ENCODE results near the gene ARHGAP27.
A peak's percentile ranks its signal among the peaks of the same experiment; 100 is the strongest.

ARHGAP27 gene

DNA sequence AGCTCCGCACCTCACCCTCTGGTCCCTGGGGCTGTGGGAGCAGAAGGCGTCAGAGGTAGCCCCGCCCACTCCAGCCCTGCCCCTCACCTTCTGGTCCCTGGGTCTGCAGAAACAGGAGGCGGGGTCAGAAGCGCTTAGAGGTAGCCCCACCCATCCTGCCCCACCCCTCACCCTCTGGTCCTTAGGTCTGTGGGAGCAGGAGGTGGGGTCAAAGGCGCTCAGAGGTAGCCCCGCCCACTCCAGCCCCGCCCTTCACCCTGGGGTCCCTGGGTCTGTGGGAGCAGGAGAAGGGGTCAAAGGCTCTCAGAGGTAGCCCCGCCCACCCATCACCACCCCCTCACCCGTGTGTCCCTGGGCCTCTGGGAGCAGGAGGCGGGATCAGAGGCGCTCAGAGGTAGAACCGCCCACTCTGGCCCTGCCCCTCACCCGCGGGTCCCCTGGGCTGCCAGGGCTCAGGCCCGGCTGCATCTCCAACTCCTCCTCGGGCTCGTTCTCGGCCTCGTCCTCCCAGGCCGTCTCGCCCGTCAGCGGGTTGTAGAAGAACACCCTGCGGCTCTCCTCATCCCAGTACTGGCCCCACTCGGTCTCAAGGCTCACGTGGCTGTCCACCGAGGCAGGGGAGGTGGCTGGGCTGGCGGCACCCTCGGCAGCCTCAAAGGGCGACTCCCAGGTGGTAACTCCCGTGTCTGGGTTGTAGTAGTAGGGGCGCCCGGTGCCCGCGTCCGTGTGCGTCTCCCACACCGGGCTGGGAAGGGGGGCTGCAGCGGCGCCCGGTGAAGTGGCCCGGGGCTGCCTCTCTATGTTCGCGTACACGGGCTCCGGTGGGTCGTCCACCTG is 27.2 kb downstream of the ARHGAP27 start:
- no peak for DNase-seq
- Histone ChIP-seq H3K9me3 (no peaks in the 10 kb centered on the region), H3K27me3 (peaks cover 0 to 5% of the 10 kb centered on the region in 2 donors), H3K4me3 (peak overlapping the region in 1 of 2 donors; percentile 26), H3K4me1 (peaks cover 0 to 9% (median 8%) of the 10 kb centered on the region in 4 donors), H3K36me3 (peaks cover 0 to 46% (median 29%) of the 10 kb centered on the region in 3 donors), H3K27ac (no peak overlapping the region)
- TF ChIP-seq, protein P1, sequence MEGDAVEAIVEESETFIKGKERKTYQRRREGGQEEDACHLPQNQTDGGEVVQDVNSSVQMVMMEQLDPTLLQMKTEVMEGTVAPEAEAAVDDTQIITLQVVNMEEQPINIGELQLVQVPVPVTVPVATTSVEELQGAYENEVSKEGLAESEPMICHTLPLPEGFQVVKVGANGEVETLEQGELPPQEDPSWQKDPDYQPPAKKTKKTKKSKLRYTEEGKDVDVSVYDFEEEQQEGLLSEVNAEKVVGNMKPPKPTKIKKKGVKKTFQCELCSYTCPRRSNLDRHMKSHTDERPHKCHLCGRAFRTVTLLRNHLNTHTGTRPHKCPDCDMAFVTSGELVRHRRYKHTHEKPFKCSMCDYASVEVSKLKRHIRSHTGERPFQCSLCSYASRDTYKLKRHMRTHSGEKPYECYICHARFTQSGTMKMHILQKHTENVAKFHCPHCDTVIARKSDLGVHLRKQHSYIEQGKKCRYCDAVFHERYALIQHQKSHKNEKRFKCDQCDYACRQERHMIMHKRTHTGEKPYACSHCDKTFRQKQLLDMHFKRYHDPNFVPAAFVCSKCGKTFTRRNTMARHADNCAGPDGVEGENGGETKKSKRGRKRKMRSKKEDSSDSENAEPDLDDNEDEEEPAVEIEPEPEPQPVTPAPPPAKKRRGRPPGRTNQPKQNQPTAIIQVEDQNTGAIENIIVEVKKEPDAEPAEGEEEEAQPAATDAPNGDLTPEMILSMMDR (IDR thresholded peaks at IDR 0.05): no peak
- intact Hi-C loops (cut with DNase I; ENCODE audit: low total_unique reads): no loop called here

DNA sequence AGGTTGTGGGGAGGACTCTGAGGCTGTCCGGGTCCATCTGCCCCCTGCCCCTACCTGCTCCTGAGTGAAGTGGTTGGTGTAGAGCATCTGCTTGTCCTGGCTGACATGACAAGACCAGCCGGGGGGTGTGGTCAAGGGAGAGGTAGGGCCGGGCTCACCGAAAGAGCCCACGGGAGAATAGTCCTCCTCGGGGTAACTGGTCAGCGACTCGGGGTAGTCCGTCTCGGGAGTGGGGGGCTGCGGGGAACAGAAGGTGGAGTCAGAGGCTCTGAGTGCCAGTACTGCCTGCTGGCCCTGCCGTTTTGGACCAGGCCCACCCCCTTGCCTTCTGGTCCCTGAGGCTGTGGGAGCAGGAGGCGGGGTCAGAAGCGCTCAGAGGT is 27.8 kb downstream of the ARHGAP27 start:
- H3K9me3 ChIP-seq: no peaks in the 10 kb centered on the region
- DNase-seq: no peak
- intact Hi-C loops (cut with DNase I; ENCODE audit: low total_unique reads): no loop called here
- no peak overlapping the region for H3K4me3 ChIP-seq
- TF ChIP-seq, protein P1 (IDR thresholded peaks at IDR 0.05): no peak
- H3K36me3 ChIP-seq: peaks cover 0 to 46% (median 29%) of the 10 kb centered on the region in 3 donors
- peaks cover 0 to 5% of the 10 kb centered on the region in 2 donors for H3K27me3 ChIP-seq
- peaks cover 0 to 9% (median 8%) of the 10 kb centered on the region in 4 donors for H3K4me1 ChIP-seq
- H3K27ac ChIP-seq: no peak overlapping the region

DNA sequence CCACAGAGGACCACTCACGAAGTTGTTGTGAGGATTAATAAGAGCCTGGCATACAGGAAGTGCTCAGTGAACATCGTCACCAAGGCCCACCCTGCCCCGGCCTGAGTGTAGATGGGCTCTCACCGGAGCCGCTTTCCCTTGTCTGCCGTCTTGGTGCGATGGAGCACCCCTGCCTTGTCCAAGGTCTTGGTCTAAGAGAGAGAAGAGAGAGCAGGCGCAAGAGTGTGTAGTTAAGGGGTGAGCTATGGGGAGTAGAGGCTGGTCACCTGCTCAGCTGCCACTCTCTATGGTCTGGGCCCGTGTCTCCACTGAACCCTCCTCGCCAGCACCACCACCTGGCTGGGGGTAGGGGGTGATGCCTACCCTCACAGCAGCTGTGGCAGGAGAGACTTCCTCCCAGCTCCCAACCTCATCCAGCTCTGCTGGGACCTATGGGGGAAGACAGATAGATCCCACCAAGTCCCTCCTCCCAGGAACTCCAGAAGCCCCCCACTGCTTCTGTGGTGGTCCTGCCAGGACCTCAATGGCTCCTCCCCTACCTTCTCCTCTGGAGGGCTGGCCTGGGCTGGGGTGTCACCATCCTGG is 28.7 kb downstream of the ARHGAP27 start:
- Histone ChIP-seq H3K4me1 (peaks cover 0 to 9% (median 8%) of the 10 kb centered on the region in 4 donors), H3K27ac (no peak overlapping the region), H3K9me3 (no peaks in the 10 kb centered on the region), H3K4me3 (no peak overlapping the region), H3K36me3 (peaks cover 0 to 46% (median 29%) of the 10 kb centered on the region in 3 donors), H3K27me3 (peaks cover 0 to 5% of the 10 kb centered on the region in 2 donors)
- intact Hi-C loops (cut with DNase I; ENCODE audit: low total_unique reads): no loop called here
- DNase-seq: no peak
- TF ChIP-seq, protein P1 (IDR thresholded peaks at IDR 0.05): no peak

DNA sequence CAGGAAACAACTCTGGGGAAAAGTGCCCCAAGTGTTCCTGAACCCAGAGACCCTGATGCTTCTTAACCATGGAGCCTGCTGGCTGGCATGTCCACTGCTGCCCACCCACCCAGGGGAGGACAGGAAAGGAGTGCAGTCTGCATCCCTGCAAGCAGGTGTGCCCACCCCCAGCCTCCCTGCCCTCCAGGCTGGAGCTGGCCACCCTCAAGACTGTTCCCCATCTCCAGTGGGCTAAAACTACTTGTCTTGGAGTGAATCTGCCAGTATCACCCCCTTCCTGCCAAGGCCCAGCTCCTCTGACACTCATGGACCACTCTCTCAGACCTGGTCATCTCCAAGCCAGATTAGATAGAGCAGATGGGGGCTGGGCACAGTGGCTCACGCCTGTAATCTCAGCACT is 29.8 kb downstream of the ARHGAP27 start:
- no peaks in the 10 kb centered on the region for H3K9me3 ChIP-seq
- DNase-seq: no peak
- no peak overlapping the region for H3K27ac ChIP-seq
- H3K4me1 ChIP-seq: peaks cover 0 to 9% (median 7%) of the 10 kb centered on the region in 4 donors
- peaks cover 0 to 49% (median 29%) of the 10 kb centered on the region in 3 donors for H3K36me3 ChIP-seq
- H3K4me3 ChIP-seq: no peak overlapping the region
- TF ChIP-seq, protein P1 (IDR thresholded peaks at IDR 0.05): no peak
- H3K27me3 ChIP-seq: peaks cover 0 to 5% of the 10 kb centered on the region in 2 donors
- intact Hi-C loops (cut with DNase I; ENCODE audit: low total_unique reads): no loop called here

DNA sequence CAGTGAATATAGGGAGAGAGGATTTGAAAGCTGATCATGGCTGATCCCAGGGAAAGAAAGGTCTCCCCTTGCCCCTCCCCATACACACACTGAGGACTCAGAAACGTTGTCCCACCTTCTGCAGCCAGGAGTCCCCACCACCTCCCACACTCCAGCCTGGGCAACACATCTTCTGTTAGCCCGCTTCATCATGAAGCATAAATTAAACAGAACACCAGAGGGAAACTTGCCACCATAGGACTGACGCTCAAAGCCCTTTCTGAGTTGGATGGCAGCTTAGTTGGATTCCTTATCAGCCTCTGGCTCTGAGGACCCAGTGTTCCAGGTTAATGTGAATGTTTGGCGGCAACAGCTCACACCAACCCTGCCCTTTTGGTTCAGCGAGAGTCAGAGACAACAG is 33.9 kb downstream of the ARHGAP27 start:
- peaks cover 0 to 14% (median 9%) of the 10 kb centered on the region in 4 donors for H3K4me1 ChIP-seq
- no peaks in the 10 kb centered on the region for H3K9me3 ChIP-seq
- TF ChIP-seq, protein P1 (IDR thresholded peaks at IDR 0.05): no peak
- no peak overlapping the region for H3K4me3 ChIP-seq
- intact Hi-C loops (cut with DNase I; ENCODE audit: low total_unique reads): no loop called here
- H3K27me3 ChIP-seq: peaks cover 0 to 3% of the 10 kb centered on the region in 2 donors
- DNase-seq: no peak
- H3K36me3 ChIP-seq: peaks cover 0 to 67% (median 21%) of the 10 kb centered on the region in 3 donors
- H3K27ac ChIP-seq: no peak overlapping the region

Data from tibial artery (tissue), 4 donors.